ENCODE measurements around the gene EVA1B. TPM values are rescaled to one million over a fixed set of nuclear protein-coding genes. Genes with fewer than 3 reads are reported as not detected.

EVA1B gene
- total RNA-seq, 2 donors from 2014 or later, result 2.0 to 4.2 TPM

GRCh38 chr1:36328088-36328480, 4.6 kb upstream of the EVA1B start:
- Mint-ChIP-seq H3K27ac (peak overlapping the region in 1 of 2 donors; percentile 19), H3K9me3 (no peaks in the 10 kb centered on the region), H3K36me3 (no peaks in the 10 kb centered on the region)
- no peak for DNase-seq (ENCODE audit: low spot score in 2 of 2)
- no peak for ATAC-seq

- Mint-ChIP-seq H3K9me3 (no peaks in the 10 kb centered on the region), H3K36me3 (no peaks in the 10 kb centered on the region), H3K27ac (peak overlapping the region in 1 of 2 donors; percentile 19)
- peak in 1 of 2 donors; percentile 34 for ATAC-seq
- no peak for DNase-seq (ENCODE audit: low spot score in 2 of 2)
These were observed 4.1 kb upstream of the EVA1B start for GRCh38 chr1:36327421-36328087.

GRCh38 chr1:36326499-36326898, 3.1 kb upstream of the EVA1B start:
- no peak for DNase-seq (ENCODE audit: low spot score in 2 of 2)
- no peak for ATAC-seq
- H3K27ac Mint-ChIP-seq, result peak overlapping the region in 1 of 2 donors; percentile 48
- H3K36me3 Mint-ChIP-seq, result no peaks in the 10 kb centered on the region
- no peaks in the 10 kb centered on the region for H3K9me3 Mint-ChIP-seq

- DNase-seq (ENCODE audit: low spot score in 2 of 2), result no peak
- H3K9me3 Mint-ChIP-seq, result no peaks in the 10 kb centered on the region
- H3K36me3 Mint-ChIP-seq, result peaks cover 0 to 4% of the 10 kb centered on the region in 2 donors
- no peak for ATAC-seq
- peak overlapping the region; percentile 23 to 51 for H3K27ac Mint-ChIP-seq
These were observed 883 bp upstream of the EVA1B start for GRCh38 chr1:36324353-36324703.

- DNase-seq (ENCODE audit: low spot score in 2 of 2), result peak in 1 of 2 donors; percentile 47
- Mint-ChIP-seq H3K9me3 (no peaks in the 10 kb centered on the region), H3K36me3 (peaks cover 0 to 4% of the 10 kb centered on the region in 2 donors), H3K27ac (no peak overlapping the region)
- ATAC-seq, result peak; percentile 46 to 51
These were observed 434 bp downstream of the EVA1B start for GRCh38 chr1:36322786-36323635.

GRCh38 chr1:36322041-36322785, 1.2 kb downstream of the EVA1B start:
- Mint-ChIP-seq H3K36me3 (peaks cover 0 to 4% of the 10 kb centered on the region in 2 donors), H3K9me3 (no peaks in the 10 kb centered on the region), H3K27ac (no peak overlapping the region)
- ATAC-seq (peak in 1 of 2 donors; percentile 3), DNase-seq (ENCODE audit: low spot score in 2 of 2) (no peak)

GRCh38 chr1:36321119-36321951, 2.1 kb downstream of the EVA1B start:
- DNase-seq (ENCODE audit: low spot score in 2 of 2) (no peak), ATAC-seq (peak in 1 of 2 donors; percentile 30)
- peaks cover 0 to 4% of the 10 kb centered on the region in 2 donors for H3K36me3 Mint-ChIP-seq
- no peak overlapping the region for H3K27ac Mint-ChIP-seq
- H3K9me3 Mint-ChIP-seq, result no peaks in the 10 kb centered on the region

GRCh38 chr1:36320767-36321118, 2.7 kb downstream of the EVA1B start:
- ATAC-seq, result no peak
- Mint-ChIP-seq H3K27ac (no peak overlapping the region), H3K36me3 (peaks cover 0 to 4% of the 10 kb centered on the region in 2 donors), H3K9me3 (no peaks in the 10 kb centered on the region)
- DNase-seq (ENCODE audit: low spot score in 2 of 2), result no peak

- no peak for DNase-seq (ENCODE audit: low spot score in 2 of 2)
- Mint-ChIP-seq H3K9me3 (no peaks in the 10 kb centered on the region), H3K36me3 (peaks cover 0 to 4% of the 10 kb centered on the region in 2 donors), H3K27ac (no peak overlapping the region)
- no peak for ATAC-seq
These were observed 3.1 kb downstream of the EVA1B start for GRCh38 chr1:36320291-36320761.

- peaks cover 0 to 27% of the 10 kb centered on the region in 2 donors for H3K36me3 Mint-ChIP-seq
- H3K9me3 Mint-ChIP-seq, result no peaks in the 10 kb centered on the region
- ATAC-seq, result no peak
- H3K27ac Mint-ChIP-seq, result no peak overlapping the region
- DNase-seq (ENCODE audit: low spot score in 2 of 2), result peak in 1 of 2 donors; percentile 49
These were observed 14.0 kb downstream of the EVA1B start for GRCh38 chr1:36309397-36309796.

- DNase-seq (ENCODE audit: low spot score in 2 of 2), result peak in 1 of 2 donors; percentile 42
- Mint-ChIP-seq H3K36me3 (peaks cover 0 to 34% of the 10 kb centered on the region in 2 donors), H3K9me3 (no peaks in the 10 kb centered on the region), H3K27ac (peak overlapping the region in 1 of 2 donors; percentile 69)
- no peak for ATAC-seq
These were observed 15.7 kb downstream of the EVA1B start for GRCh38 chr1:36307601-36308330.

GRCh38 chr1:36306902-36307456, 16.5 kb downstream of the EVA1B start:
- ATAC-seq (peak; percentile 94 to 96), DNase-seq (ENCODE audit: low spot score in 2 of 2) (peak; percentile 86 to 97)
- Mint-ChIP-seq H3K27ac (peak overlapping the region; percentile 59 to 97), H3K9me3 (no peaks in the 10 kb centered on the region), H3K36me3 (peaks cover 0 to 34% of the 10 kb centered on the region in 2 donors)

GRCh38 chr1:36306210-36306901, 17.1 kb downstream of the EVA1B start, which contains the start of gene SH3D21:
TSS of gene SH3D21 (plus strand) at chr1:36306368. CDS start at chr1:36306421, 53 bp downstream.
- H3K36me3 Mint-ChIP-seq, result peaks cover under 1 to 36% of the 10 kb centered on the region in 2 donors
- H3K27ac Mint-ChIP-seq, result peak within 1 kb of the TSS; percentile 59 to 97
- DNase-seq (ENCODE audit: low spot score in 2 of 2) (peak; percentile 60 to 64), ATAC-seq (peak; percentile 47 to 54)
- no peaks in the 10 kb centered on the region for H3K9me3 Mint-ChIP-seq

GRCh38 chr1:36305915-36306209, 17.6 kb downstream of the EVA1B start:
- DNase-seq (ENCODE audit: low spot score in 2 of 2) (no peak), ATAC-seq (no peak)
- H3K27ac Mint-ChIP-seq, result peak overlapping the region; percentile 24 to 52
- peaks cover 6 to 41% of the 10 kb centered on the region in 2 donors for H3K36me3 Mint-ChIP-seq
- no peaks in the 10 kb centered on the region for H3K9me3 Mint-ChIP-seq
